ENCODE results near the gene PHLDA3.
"Not testable (repeated sequence)": the region's sequence is repeated elsewhere in the genome, so short reads cannot be mapped to it uniquely, and the experiment has no call there.

PHLDA3 gene

DNA sequence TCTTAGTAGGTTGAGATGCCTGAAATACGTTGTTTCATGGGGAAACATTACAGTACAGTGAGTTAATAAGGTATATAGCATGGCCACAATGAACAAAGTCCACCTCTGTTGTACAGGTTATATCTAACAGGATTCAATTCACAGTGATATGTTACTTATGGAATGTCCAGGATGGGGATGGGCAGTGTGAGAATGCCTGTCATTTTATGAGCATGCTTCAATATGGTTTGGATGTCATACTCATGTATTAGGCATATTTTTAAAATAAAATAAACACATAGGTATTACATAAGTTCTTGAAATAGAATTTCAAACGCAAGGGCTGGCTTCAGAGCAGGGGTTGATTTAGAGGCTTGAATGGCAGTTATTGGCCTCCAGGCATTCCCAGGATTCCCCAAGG is 6.1 kb upstream of the PHLDA3 start:
- DNase-seq (ENCODE audit: low read depth): no peak
- H3K4me3 ChIP-seq (ENCODE audit: low read depth, low read length): no peak overlapping the region
- no peak for TF ChIP-seq CTCF (IDR thresholded peaks at IDR 0.05; ENCODE audit: low read depth, low read length, missing control alignments)
- in situ Hi-C loops (cut with HindIII; ENCODE audit: low sequenced_read_pairs): loop anchor here (5.0 kb wide), 1 partner anchor 42 kb away; no protein-coding TSS in a partner anchor

DNA sequence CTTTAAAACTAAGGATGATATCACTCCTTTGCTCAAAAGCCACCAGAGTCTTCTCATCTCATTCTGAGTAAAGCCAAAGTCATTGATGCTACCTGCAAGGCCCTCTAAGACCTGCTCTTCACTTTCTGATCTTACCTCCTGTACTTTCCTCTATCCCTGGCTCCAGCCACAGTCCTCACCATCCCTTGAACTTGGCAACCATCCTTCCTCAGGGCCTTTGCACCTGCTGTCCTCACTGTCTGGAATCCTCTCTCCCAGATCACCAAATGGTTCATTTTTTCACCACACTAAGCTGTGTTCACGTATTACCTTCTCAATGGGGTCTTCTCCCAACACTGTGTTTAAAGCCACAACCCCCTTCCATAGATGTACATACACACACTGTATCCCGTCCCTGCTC is 4.3 kb upstream of the PHLDA3 start:
- TF ChIP-seq CTCF (IDR thresholded peaks at IDR 0.05; ENCODE audit: low read depth, low read length, missing control alignments): no peak
- no peak for DNase-seq (ENCODE audit: low read depth)
- in situ Hi-C loops (cut with HindIII; ENCODE audit: low sequenced_read_pairs): no loop called here
- H3K4me3 ChIP-seq (ENCODE audit: low read depth, low read length): no peak overlapping the region

DNA sequence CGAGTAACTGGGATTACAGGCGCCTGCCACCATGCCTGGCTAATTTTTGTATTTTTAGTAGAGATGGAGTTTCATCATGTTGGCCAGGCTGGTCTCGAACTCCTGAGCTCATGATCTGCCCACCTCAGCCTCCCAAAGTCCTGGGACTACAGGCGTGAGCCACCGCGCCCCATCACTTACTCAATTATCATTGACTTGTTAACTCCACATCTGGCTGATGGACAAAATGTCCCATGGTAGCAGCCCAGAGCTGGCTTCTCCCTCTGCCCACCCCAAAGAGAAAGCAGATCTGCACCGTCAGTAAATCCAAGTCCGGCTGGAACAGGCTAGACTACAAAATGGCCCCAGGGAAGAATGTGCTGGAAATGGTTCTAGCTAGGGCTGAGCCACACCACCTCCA is 3.3 kb upstream of the PHLDA3 start:
- DNase-seq (ENCODE audit: low read depth); H3K4me3 ChIP-seq (ENCODE audit: low read depth, low read length); in situ Hi-C loops (cut with HindIII; ENCODE audit: low sequenced_read_pairs): not testable (repeated sequence)

DNA sequence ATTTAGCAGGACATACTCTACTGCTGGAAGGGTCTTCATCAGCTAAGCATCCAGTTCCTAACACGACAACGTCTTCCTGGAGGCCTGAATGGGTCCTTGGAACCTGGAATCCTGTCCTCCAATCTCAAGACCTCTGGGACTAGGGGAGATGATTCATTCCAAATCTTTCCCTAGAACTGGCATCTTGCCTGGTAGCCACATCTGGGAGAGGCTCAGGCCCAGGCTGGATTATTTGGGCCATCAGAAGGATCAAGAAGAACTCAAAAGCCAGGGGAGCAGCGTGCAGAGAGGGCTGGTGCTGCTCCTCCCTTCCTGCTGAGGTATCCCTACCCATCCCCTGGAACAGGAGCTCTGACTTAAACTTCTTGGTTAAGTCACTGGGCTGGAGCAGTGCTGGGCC is 2.8 kb upstream of the PHLDA3 start:
- in situ Hi-C loops (cut with HindIII; ENCODE audit: low sequenced_read_pairs): no loop called here
- H3K4me3 ChIP-seq (ENCODE audit: low read depth, low read length): no peak overlapping the region
- no peak for TF ChIP-seq CTCF (IDR thresholded peaks at IDR 0.05; ENCODE audit: low read depth, low read length, missing control alignments)
- DNase-seq (ENCODE audit: low read depth): no peak

GRCh38 chr1:201470581-201470980 is 1.6 kb upstream of the PHLDA3 start:
- DNase-seq (ENCODE audit: low read depth): no peak
- H3K4me3 ChIP-seq (ENCODE audit: low read depth, low read length): no peak overlapping the region
- TF ChIP-seq CTCF (IDR thresholded peaks at IDR 0.05; ENCODE audit: low read depth, low read length, missing control alignments): no peak
- in situ Hi-C loops (cut with HindIII; ENCODE audit: low sequenced_read_pairs): no loop called here

DNA sequence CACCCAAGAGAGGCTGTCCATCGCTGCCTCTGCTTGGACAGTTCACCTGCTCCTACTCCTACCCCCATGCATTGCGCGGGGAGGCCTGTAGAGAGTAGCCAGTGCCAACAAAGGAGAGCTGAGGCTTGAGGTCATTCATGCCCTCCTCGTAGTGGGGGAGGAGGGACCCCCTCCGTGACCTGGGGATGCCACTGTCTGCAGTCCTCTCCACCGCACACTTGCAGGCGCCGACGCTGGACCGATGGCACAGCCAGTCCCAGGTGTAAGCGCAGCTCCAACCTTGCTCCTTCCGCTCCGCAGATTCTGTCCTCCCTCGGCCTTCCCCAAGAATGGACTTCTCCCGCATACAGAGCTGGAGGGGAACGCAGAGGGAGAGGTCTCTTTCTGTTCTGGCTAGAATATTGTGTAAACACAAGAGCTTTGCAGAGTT is 672 bp upstream of the PHLDA3 start:
- TF ChIP-seq CTCF (IDR thresholded peaks at IDR 0.05; ENCODE audit: low read depth, low read length, missing control alignments): no peak
- no peak for DNase-seq (ENCODE audit: low read depth)
- in situ Hi-C loops (cut with HindIII; ENCODE audit: low sequenced_read_pairs): no loop called here
- peak overlapping the region; percentile 95 for H3K4me3 ChIP-seq (ENCODE audit: low read depth, low read length)

- DNase-seq (ENCODE audit: low read depth): no peak
- no peak for TF ChIP-seq CTCF (IDR thresholded peaks at IDR 0.05; ENCODE audit: low read depth, low read length, missing control alignments)
- H3K4me3 ChIP-seq (ENCODE audit: low read depth, low read length): peak overlapping the region; percentile 95
- in situ Hi-C loops (cut with HindIII; ENCODE audit: low sequenced_read_pairs): no loop called here
Observed at GRCh38 chr1:201468501-201468843, 516 bp downstream of the PHLDA3 start.
